Lower lobe of right lung (tissue), 2 donors: Measurements from ENCODE around the gene OOSP1. TPM values are rescaled to one million over a fixed set of nuclear protein-coding genes. Genes with fewer than 3 reads are reported as not detected.

Source experiments
- ATAC-seq, 2 donors: fragments of 200-7000 bp; cut with Tn5 transposase; one replicate each; pipeline ENCODE4 v1.9.1; 2020 to 2022; ENCODE audit warnings: mild to moderate bottlenecking in 2 of 2, moderate library complexity in 2 of 2
- DNase-seq: peaks from one replicate; pipeline ENCODE4 v3.0.0-alpha.2; 2020
- H3K27ac ChIP-seq: fragments of 200-600 bp; one replicate; pipeline ENCODE4 v1.8.0; 2022
- H3K27me3 ChIP-seq: fragments of 200-600 bp; one replicate; pipeline ENCODE4 v1.8.0; 2022; ENCODE audit warnings: low read depth
- H3K36me3 ChIP-seq: fragments of 200-600 bp; one replicate; pipeline ENCODE4 v1.8.0; 2022; ENCODE audit warnings: mild to moderate bottlenecking
- H3K4me1 ChIP-seq: fragments of 200-600 bp; one replicate; pipeline ENCODE4 v1.8.0; 2022
- H3K4me3 ChIP-seq: fragments of 200-600 bp; one replicate; pipeline ENCODE4 v1.8.0; 2022; ENCODE audit warnings: mild to moderate bottlenecking
- H3K9me3 ChIP-seq: fragments of 200-600 bp; one replicate; pipeline ENCODE4 v1.8.0; 2022
- CTCF ChIP-seq: fragments of 200-600 bp; IDR thresholded peaks from one replicate; pipeline ENCODE4 v1.8.0; 2022; ENCODE audit warnings: antibody characterized with exemption, mild to moderate bottlenecking
- intact Hi-C: fragments of 100-400 bp; cut with DNase I; formaldehyde crosslinking; loops from one replicate; pipeline ENCODE4 v1.11.0; 2022
- total RNA-seq: library from RNA; stranded (reverse); fragmentation: NEBNext Ultra II Directional; extraction: Animal tissue kit (Norgen Biotek cat#: 25700); gene quantifications from one replicate; pipeline ENCODE4 v1.2.1, GENCODE V29; 2021
- donor health status: DM: no; HTN: yes; CAD: no; lungs with severe emphysema.

OOSP1 gene
- total RNA-seq, 1 donor from 2014 or later, result not detected

- intact Hi-C loops, result no loop called here
Measured at GRCh38 chr11:59931688-59932087, 6.5 kb upstream of the OOSP1 start.

GRCh38 chr11:59938718-59939117 lies 486 bp downstream of the OOSP1 start:
- intact Hi-C loops, result no loop called here
- Histone ChIP-seq H3K4me1 (no peaks in the 10 kb centered on the region), H3K27me3 (no peaks in the 10 kb centered on the region), H3K36me3 (no peaks in the 10 kb centered on the region), H3K9me3 (no peaks in the 10 kb centered on the region), H3K27ac (no peak overlapping the region), H3K4me3 (no peak overlapping the region)
- no peak for TF ChIP-seq CTCF
- ATAC-seq, result no peak
- DNase-seq, result no peak

More at GRCh38 chr11:59931688-59932087, 6.5 kb upstream of the OOSP1 start:
- no peak for TF ChIP-seq CTCF
- Histone ChIP-seq H3K4me3 (no peak overlapping the region), H3K4me1 (no peaks in the 10 kb centered on the region), H3K27me3 (no peaks in the 10 kb centered on the region), H3K27ac (no peak overlapping the region), H3K36me3 (no peaks in the 10 kb centered on the region), H3K9me3 (no peaks in the 10 kb centered on the region)
- ATAC-seq, result no peak
- no peak for DNase-seq

GRCh38 chr11:59939482-59939881 lies 1.2 kb downstream of the OOSP1 start:
- H3K27ac ChIP-seq, result no peak overlapping the region
- intact Hi-C loops, result no loop called here
- no peaks in the 10 kb centered on the region for H3K36me3 ChIP-seq
- ATAC-seq (no peak), DNase-seq (no peak)
- H3K27me3 ChIP-seq, result no peaks in the 10 kb centered on the region
- H3K9me3 ChIP-seq, result no peaks in the 10 kb centered on the region
- TF ChIP-seq CTCF, result no peak
- H3K4me3 ChIP-seq, result no peak overlapping the region
- H3K4me1 ChIP-seq, result no peaks in the 10 kb centered on the region

- Histone ChIP-seq H3K9me3 (no peaks in the 10 kb centered on the region), H3K4me1 (no peaks in the 10 kb centered on the region), H3K36me3 (no peaks in the 10 kb centered on the region), H3K27me3 (no peaks in the 10 kb centered on the region), H3K27ac (no peak overlapping the region), H3K4me3 (no peak overlapping the region)
- ATAC-seq (no peak), DNase-seq (no peak)
- intact Hi-C loops, result no loop called here
- TF ChIP-seq CTCF, result no peak
Measured at GRCh38 chr11:59941091-59941490, 2.9 kb downstream of the OOSP1 start.

- Histone ChIP-seq H3K4me1 (no peaks in the 10 kb centered on the region), H3K4me3 (no peak overlapping the region), H3K9me3 (no peaks in the 10 kb centered on the region), H3K27me3 (no peaks in the 10 kb centered on the region), H3K27ac (no peak overlapping the region), H3K36me3 (no peaks in the 10 kb centered on the region)
- intact Hi-C loops, result no loop called here
- no peak for TF ChIP-seq CTCF
- no peak for ATAC-seq
- no peak for DNase-seq
Measured at GRCh38 chr11:59943997-59944714, 5.9 kb downstream of the OOSP1 start.
